ENCODE results near the gene PLCL1. TPM values are rescaled to one million over a fixed set of nuclear protein-coding genes. Genes with fewer than 3 reads are reported as not detected.

The PLCL1 gene
- total RNA-seq, 1 experiment from 2014 or later = not detected

DNA sequence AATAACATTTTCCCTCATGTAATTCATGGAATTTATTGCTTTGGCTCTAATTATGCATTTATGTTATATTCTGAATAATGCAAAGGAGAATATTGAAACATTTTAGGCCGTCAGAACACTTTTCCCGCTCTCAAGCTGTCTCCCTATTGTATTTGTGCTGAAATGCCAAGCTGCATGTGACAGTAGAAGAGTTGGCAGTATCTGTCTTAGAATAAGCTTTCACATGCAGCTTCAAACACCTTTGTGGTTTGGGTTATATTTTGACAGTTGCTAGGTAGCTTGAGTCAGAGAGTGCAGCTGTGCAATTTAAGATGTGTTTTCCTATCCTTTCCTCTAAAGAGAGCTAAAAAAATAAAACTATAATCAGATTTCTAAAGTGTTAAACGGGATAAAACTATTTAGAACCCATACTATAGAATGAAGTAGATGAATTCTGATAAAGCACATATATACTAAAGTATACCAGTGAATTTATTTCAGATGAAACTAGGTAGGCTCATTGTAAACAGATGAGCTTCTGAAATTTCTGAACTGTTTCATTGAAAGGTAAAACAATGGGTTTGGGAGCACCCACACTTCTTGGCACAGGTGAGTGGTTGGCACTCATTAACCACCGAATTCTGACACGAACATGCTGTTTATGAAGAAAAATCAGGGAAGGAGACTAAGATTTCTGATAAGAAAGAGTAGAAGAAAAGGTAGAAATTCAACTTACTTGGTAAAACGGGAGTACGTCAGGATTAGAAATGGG, 43.4 kb downstream of the PLCL1 start:
- H3K4me2 ChIP-seq = no peak overlapping the region
- no peaks in the 10 kb centered on the region for H4K20me1 ChIP-seq (ENCODE audit: insufficient read depth)
- no peak overlapping the region for H3K27ac ChIP-seq
- no peaks in the 10 kb centered on the region for H3K79me2 ChIP-seq (ENCODE audit: low read depth)
- POLR2A ChIA-PET (ENCODE audit: unreplicated experiment) = no interaction called here
- no peaks in the 10 kb centered on the region for H3K4me1 ChIP-seq (replicated peaks; ENCODE audit: insufficient read depth)
- no peaks in the 10 kb centered on the region for H3F3A ChIP-seq (ENCODE audit: insufficient read depth, low read depth)
- no peaks in the 10 kb centered on the region for H3K9me3 ChIP-seq (ENCODE audit: insufficient read depth, low read depth)
- no TSS peak for BruUV-seq (replicated peaks)
- intact Hi-C loops (cut with micrococcal nuclease; ENCODE audit: unreplicated experiment) = no loop called here
- no peak overlapping the region for H2AFZ ChIP-seq
- H3K4me3 ChIP-seq = no peak overlapping the region
- DNase-seq = no peak
- no peaks in the 10 kb centered on the region; the same call in 1 of the 2 replicates for H3K27me3 ChIP-seq (ENCODE audit: insufficient read depth, low read depth)
- H3K9me2 ChIP-seq (ENCODE audit: insufficient read depth) = no peaks in the 10 kb centered on the region
- no peak for TF ChIP-seq CTCF (conservative IDR thresholded peaks at IDR 0.05)
- TF ChIP-seq EZH2 (IDR thresholded peaks at IDR 0.05; ENCODE audit: low read depth) = no peak
- no peaks in the 10 kb centered on the region for H3K36me3 ChIP-seq (ENCODE audit: low read depth)
- CTCF ChIA-PET = no interaction called here

DNA sequence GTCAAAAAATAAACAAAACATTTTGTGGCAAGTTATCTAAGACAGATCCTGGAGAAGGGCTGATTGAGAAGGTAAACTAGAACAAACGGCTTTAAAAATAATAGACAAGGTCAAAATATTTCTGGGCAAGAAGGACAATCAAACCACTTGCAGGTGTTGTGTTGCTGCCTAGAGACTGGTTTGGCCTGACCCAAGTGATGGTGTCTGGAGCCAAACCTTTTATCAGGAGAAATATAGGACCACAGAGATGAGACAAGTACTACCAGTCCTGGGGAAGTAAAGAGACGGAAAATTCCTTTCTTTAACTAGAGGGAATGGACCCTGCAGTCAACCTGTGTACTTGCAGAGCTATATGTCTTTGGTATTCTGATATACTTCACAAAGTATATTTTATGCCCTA, 44.2 kb downstream of the PLCL1 start:
- CTCF ChIA-PET = no interaction called here
- TF ChIP-seq EZH2 (IDR thresholded peaks at IDR 0.05; ENCODE audit: low read depth) (no peak), CTCF (conservative IDR thresholded peaks at IDR 0.05) (no peak)

GRCh38 chr2:197850882-197851450, 46.6 kb downstream of the PLCL1 start:
- Histone ChIP-seq H3F3A (ENCODE audit: insufficient read depth, low read depth) (no peaks in the 10 kb centered on the region), H2AFZ (no peak overlapping the region), H3K27ac (no peak overlapping the region), H3K9me3 (ENCODE audit: insufficient read depth, low read depth) (no peaks in the 10 kb centered on the region), H3K9me2 (ENCODE audit: insufficient read depth) (no peaks in the 10 kb centered on the region), H3K36me3 (ENCODE audit: low read depth) (no peaks in the 10 kb centered on the region), H3K4me2 (no peak overlapping the region), H3K27me3 (ENCODE audit: insufficient read depth, low read depth) (no peaks in the 10 kb centered on the region; the same call in 1 of the 2 replicates), H3K79me2 (ENCODE audit: low read depth) (no peaks in the 10 kb centered on the region), H3K4me1 (replicated peaks; ENCODE audit: insufficient read depth) (no peaks in the 10 kb centered on the region), H3K4me3 (no peak overlapping the region), H4K20me1 (ENCODE audit: insufficient read depth) (no peaks in the 10 kb centered on the region)
- TF ChIP-seq EZH2 (IDR thresholded peaks at IDR 0.05; ENCODE audit: low read depth) (no peak), CTCF (conservative IDR thresholded peaks at IDR 0.05) (no peak)
- DNase-seq = no peak
- intact Hi-C loops (cut with micrococcal nuclease; ENCODE audit: unreplicated experiment) = no loop called here
- CTCF ChIA-PET = no interaction called here
- POLR2A ChIA-PET (ENCODE audit: unreplicated experiment) = no interaction called here
- no TSS peak for BruUV-seq (replicated peaks)

More for the DNA sequence above, 44.2 kb downstream of the PLCL1 start:
- Histone ChIP-seq H3K27ac (no peak overlapping the region), H3K4me1 (replicated peaks; ENCODE audit: insufficient read depth) (no peaks in the 10 kb centered on the region), H3K27me3 (ENCODE audit: insufficient read depth, low read depth) (no peaks in the 10 kb centered on the region; the same call in 1 of the 2 replicates), H3K4me3 (no peak overlapping the region), H2AFZ (no peak overlapping the region), H3K79me2 (ENCODE audit: low read depth) (no peaks in the 10 kb centered on the region), H3F3A (ENCODE audit: insufficient read depth, low read depth) (no peaks in the 10 kb centered on the region), H3K9me3 (ENCODE audit: insufficient read depth, low read depth) (no peaks in the 10 kb centered on the region), H3K9me2 (ENCODE audit: insufficient read depth) (no peaks in the 10 kb centered on the region), H3K36me3 (ENCODE audit: low read depth) (no peaks in the 10 kb centered on the region), H4K20me1 (ENCODE audit: insufficient read depth) (no peaks in the 10 kb centered on the region), H3K4me2 (no peak overlapping the region)
- DNase-seq = no peak
- intact Hi-C loops (cut with micrococcal nuclease; ENCODE audit: unreplicated experiment) = no loop called here
- BruUV-seq (replicated peaks) = no TSS peak
- POLR2A ChIA-PET (ENCODE audit: unreplicated experiment) = no interaction called here

Measured in PC-9 (cell line).